Metanephros (tissue), 1 donor: ENCODE measurements around the gene GRIK1. TPM values are rescaled to one million over a fixed set of nuclear protein-coding genes. Genes with fewer than 3 reads are reported as not detected.

Experiments used
- total RNA-seq: library from RNA; depleted of rRNA; stranded (reverse); fragments of >200 nt; gene quantifications from one replicate; pipeline ENCODE4 v1.2.3, GENCODE V29; 2014

The GRIK1 gene
- total RNA-seq, result 1.5 TPM

GRCh38 chr21:29939924-29940275, at the start of gene GRIK1:
GRIK1 (minus strand) TSS chr21:29939996.

Other genes starting within 250 kb of the GRIK1 start
- not detected for gene CLDN17, start 226.8 kb upstream of the GRIK1 start, total RNA-seq